OCI-LY3 (cell line): ENCODE data around the gene PSEN1.

Source experiments
- H2AFZ ChIP-seq: fragments of 200-600, 300-600 bp; shearing (Covaris generic); 2 replicates; pipeline ENCODE4 v1.6.0; 2014; ENCODE audit warnings: antibody characterized with exemption, low read depth, low read length
- H3K27ac ChIP-seq: fragments of 200-600, 300-600 bp; sonication (generic); 2 replicates; pipeline ENCODE4 v1.5.1; 2014; ENCODE audit warnings: mild to moderate bottlenecking, low read length, moderate library complexity, mixed read lengths
- H3K27me3 ChIP-seq: fragments of 200-600, 300-600 bp; sonication (generic); 2 replicates; pipeline ENCODE4 v1.6.1; 2014; ENCODE audit warnings: low read depth, low read length, mixed read lengths
- H3K36me3 ChIP-seq: fragments of 200-600, 300-600 bp; sonication (generic); replicated peaks from 2 replicates; pipeline ENCODE3; 2014; ENCODE audit warnings: low read depth, low read length, mixed read lengths
- H3K4me1 ChIP-seq: fragments of 300-600, 200-600 bp; sonication (generic); 2 replicates; pipeline ENCODE4 v1.6.1; 2014; ENCODE audit warnings: low read length, mixed read lengths
- H3K4me2 ChIP-seq: fragments of 200-600, 300-600 bp; sonication (generic); 2 replicates; pipeline ENCODE4 v1.6.1; 2014; ENCODE audit warnings: low read length, mixed read lengths
- H3K4me3 ChIP-seq: fragments of 300-600, 200-600 bp; sonication (generic); 2 replicates; pipeline ENCODE4 v1.5.1; 2014; ENCODE audit warnings: antibody characterized with exemption, mild to moderate bottlenecking, low read length, moderate library complexity
- H3K79me2 ChIP-seq: fragments of 300-600, 200-600 bp; shearing (Covaris generic); 2 replicates; pipeline ENCODE4 v1.6.1; 2014; ENCODE audit warnings: mild to moderate bottlenecking, low read length, mixed read lengths
- H3K9ac ChIP-seq: fragments of 300-600, 200-600 bp; shearing (Covaris generic); 2 replicates; pipeline ENCODE4 v1.6.0; 2014; ENCODE audit warnings: mild to moderate bottlenecking, low read length, moderate library complexity
- H3K9me3 ChIP-seq: fragments of 200-600, 300-600 bp; shearing (Covaris generic); 2 replicates; pipeline ENCODE4 v1.6.1; 2014; ENCODE audit warnings: low read length, mixed read lengths; ENCODE audit not compliant: insufficient read depth
- H4K20me1 ChIP-seq: fragments of 200-600, 300-600 bp; sonication (generic); 2 replicates; pipeline ENCODE4 v1.6.1; 2016; ENCODE audit warnings: low read length, mixed read lengths; ENCODE audit not compliant: insufficient read depth
- CTCF ChIP-seq: fragments of 200-600, 300-600 bp; sonication (generic); IDR thresholded peaks from 2 replicates; pipeline ENCODE4 v1.5.1; 2014; ENCODE audit warnings: antibody characterized with exemption, low read length, low read depth
- EZH2phosphoT487 ChIP-seq: fragments of 200-600 bp; shearing (Covaris generic); IDR thresholded peaks from 2 replicates; pipeline ENCODE4 v1.6.1; 2018; ENCODE audit warnings: antibody characterized with exemption, mixed run types, low read depth

PSEN1 gene

GRCh38 chr14:73143617-73144016 is 7.3 kb downstream of the PSEN1 start:
- H2AFZ ChIP-seq = no peak overlapping the region
- no peak overlapping the region for H3K27ac ChIP-seq
- no peaks in the 10 kb centered on the region for H3K27me3 ChIP-seq
- H3K9ac ChIP-seq = no peak overlapping the region
- H3K9me3 ChIP-seq = no peaks in the 10 kb centered on the region
- H3K4me1 ChIP-seq = no peaks in the 10 kb centered on the region
- no peak overlapping the region for H3K4me3 ChIP-seq
- H3K36me3 ChIP-seq = peaks cover 3% of the 10 kb centered on the region
- no peak overlapping the region for H3K4me2 ChIP-seq
- H4K20me1 ChIP-seq = peaks cover 21% of the 10 kb centered on the region
- no peak for TF ChIP-seq CTCF
- TF ChIP-seq EZH2phosphoT487 = no peak
- H3K79me2 ChIP-seq = peaks cover 57% of the 10 kb centered on the region

GRCh38 chr14:73145371-73145770 is 9.1 kb downstream of the PSEN1 start:
- H2AFZ ChIP-seq = no peak overlapping the region
- no peaks in the 10 kb centered on the region for H3K9me3 ChIP-seq
- H3K9ac ChIP-seq = no peak overlapping the region
- H3K36me3 ChIP-seq = peaks cover 11% of the 10 kb centered on the region
- H3K4me2 ChIP-seq = no peak overlapping the region
- no peak overlapping the region for H3K27ac ChIP-seq
- peaks cover 45% of the 10 kb centered on the region for H3K79me2 ChIP-seq
- no peaks in the 10 kb centered on the region for H3K4me1 ChIP-seq
- H3K27me3 ChIP-seq = no peaks in the 10 kb centered on the region
- TF ChIP-seq CTCF = no peak
- TF ChIP-seq EZH2phosphoT487 = no peak
- peaks cover 21% of the 10 kb centered on the region for H4K20me1 ChIP-seq
- no peak overlapping the region for H3K4me3 ChIP-seq

GRCh38 chr14:73146111-73146510 is 9.8 kb downstream of the PSEN1 start:
- Histone ChIP-seq H3K9ac (no peak overlapping the region), H4K20me1 (peaks cover 16% of the 10 kb centered on the region), H3K27me3 (no peaks in the 10 kb centered on the region), H3K36me3 (peaks cover 13% of the 10 kb centered on the region), H3K4me1 (no peaks in the 10 kb centered on the region), H3K27ac (no peak overlapping the region), H3K9me3 (no peaks in the 10 kb centered on the region), H3K4me3 (no peak overlapping the region), H2AFZ (no peak overlapping the region), H3K4me2 (no peak overlapping the region), H3K79me2 (peaks cover 37% of the 10 kb centered on the region)
- TF ChIP-seq CTCF = no peak
- no peak for TF ChIP-seq EZH2phosphoT487

GRCh38 chr14:73149753-73150152 is 13.4 kb downstream of the PSEN1 start:
- Histone ChIP-seq H3K4me1 (no peaks in the 10 kb centered on the region), H3K27me3 (no peaks in the 10 kb centered on the region), H3K4me3 (no peak overlapping the region), H3K4me2 (no peak overlapping the region), H2AFZ (no peak overlapping the region), H3K79me2 (peaks cover 18% of the 10 kb centered on the region), H3K9ac (no peak overlapping the region), H4K20me1 (peaks cover 2% of the 10 kb centered on the region; the same call in 1 of the 2 replicates), H3K9me3 (no peaks in the 10 kb centered on the region), H3K36me3 (peaks cover 20% of the 10 kb centered on the region), H3K27ac (no peak overlapping the region)
- TF ChIP-seq EZH2phosphoT487 (no peak), CTCF (no peak)
